ENCODE results near the gene TMEM259.

TMEM259 gene

DNA sequence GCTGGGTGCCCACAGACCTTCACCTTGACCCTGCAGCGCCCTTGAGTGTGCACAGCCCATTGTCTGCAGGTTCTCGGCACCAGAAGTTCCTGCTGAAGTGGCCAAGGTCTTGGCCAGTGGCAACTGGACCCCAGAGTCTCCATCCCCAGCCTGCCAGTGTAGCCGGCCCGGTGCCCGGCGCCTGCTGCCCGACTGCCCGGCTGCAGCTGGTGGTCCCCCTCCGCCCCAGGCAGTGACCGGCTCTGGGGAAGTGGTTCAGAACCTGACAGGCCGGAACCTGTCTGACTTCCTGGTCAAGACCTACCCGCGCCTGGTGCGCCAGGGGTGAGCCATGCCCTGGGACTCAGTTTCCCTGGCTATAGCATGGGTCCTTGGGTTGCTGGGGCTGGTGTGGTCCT lies 34.1 kb upstream of the TMEM259 start:
- no peak for DNase-seq

DNA sequence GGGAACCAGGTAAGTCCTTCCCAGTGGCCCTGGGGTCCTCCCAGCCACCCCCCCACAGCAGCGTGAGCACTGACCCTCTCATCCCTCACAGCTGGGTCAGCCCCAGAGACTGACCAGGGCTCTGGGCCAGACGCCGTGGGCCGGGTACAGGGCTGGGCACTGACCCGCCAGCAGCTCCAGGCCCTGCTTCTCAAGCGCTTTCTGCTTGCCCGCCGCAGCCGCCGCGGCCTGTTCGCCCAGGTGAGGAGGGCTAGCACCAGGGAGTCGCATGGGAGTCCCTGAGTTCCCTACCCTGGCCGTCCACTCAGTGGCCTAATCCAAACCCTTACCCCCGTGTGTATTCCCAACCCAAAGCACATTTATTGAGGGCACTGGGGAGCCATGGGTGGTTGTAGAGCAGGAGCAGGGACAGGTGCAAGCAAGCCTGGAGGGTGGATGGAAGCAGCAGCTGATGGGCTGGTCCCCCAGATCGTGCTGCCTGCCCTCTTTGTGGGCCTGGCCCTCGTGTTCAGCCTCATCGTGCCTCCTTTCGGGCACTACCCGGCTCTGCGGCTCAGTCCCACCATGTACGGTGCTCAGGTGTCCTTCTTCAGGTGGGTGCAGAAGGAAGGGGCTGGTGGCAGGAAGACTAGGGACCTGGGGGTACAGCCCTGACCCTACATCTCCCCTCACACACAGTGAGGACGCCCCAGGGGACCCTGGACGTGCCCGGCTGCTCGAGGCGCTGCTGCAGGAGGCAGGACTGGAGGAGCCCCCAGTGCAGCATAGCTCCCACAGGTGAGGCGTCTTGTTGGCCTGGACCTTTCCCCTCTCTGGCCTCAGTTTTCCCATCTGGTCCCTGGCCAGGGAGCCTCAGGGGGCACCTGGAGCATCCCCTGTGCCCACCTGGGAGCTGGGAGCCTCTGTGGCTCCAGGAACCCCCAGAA lies 33.4 kb upstream of the TMEM259 start:
- DNase-seq = no peak

- no peak for DNase-seq
These were observed 32.5 kb upstream of the TMEM259 start for GRCh38 chr19:1053176-1054101.

DNA sequence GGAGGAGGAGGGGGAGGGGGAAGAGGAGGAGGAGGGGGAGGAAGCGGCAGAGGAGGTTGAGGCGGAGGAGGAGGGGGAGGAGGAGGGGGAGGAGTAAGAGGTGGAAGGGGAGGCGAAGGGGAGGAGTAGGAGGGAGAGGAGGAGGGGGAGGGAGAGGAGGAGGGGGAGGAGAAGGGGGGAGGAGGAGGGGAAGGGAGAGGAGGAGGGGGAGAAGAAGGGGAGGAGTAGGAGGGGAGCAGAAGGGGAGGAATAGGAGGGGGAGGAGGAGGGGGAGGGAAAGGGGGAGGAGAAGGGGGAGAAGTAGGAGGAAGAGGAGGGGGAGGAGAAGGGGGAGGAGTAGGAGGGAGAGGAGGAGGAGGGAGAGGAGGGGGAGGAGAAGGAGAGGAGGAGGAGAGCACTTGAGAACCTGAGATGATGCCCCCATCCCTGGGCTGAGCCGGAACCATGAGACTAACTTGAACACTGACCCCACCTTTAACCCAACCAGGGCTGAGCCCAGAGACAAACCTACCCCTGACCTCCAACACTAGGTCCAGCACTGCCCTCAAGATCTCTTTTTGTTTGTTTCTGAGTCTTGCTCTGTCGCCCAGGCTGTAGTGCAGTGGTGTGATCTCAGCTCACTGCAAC lies 31.5 kb upstream of the TMEM259 start:
- no peak for DNase-seq

- no peak for DNase-seq
These were observed 30.9 kb upstream of the TMEM259 start for GRCh38 chr19:1051791-1052190.

- DNase-seq = no peak
These were observed 30.3 kb upstream of the TMEM259 start for GRCh38 chr19:1050989-1051788.

DNA sequence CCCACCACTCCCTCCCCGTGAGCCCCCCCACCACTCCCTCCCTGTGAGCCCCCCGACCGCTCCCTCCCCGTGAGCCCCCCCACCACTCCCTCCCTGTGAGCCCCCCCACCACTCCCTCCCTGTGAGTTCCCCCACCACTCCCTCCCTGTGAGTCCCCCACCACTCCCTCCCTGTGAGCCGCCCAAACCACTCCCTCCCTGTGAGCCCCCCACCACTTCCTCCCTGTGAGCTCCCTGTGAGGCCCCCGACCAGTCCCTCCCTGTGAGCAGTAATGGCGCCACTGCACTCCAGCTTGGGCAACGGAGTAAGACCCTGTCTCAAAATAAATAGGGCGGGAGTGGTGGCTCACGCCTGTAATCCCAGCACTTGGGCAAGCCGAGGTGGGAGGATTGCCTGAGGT lies 28.9 kb upstream of the TMEM259 start:
- no peak for DNase-seq

DNA sequence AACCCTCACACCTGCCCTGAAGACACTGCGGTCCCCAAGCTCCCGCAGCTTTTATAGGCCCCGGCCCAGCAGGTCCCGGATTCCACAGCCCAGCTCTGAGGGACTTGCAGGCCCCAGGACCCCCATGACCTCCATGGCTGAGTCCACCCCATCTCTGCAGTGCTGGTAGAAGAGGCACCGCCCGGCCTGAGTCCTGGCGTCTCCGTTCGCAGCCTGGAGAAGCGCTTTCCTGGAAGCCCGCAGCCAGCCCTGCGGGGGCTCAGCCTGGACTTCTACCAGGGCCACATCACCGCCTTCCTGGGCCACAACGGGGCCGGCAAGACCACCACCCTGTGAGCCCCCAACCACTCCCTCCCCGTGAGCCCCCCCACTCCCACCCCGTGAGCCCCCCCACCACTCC lies 28.2 kb upstream of the TMEM259 start:
- no peak for DNase-seq

- no peak for DNase-seq
These were observed 26.8 kb upstream of the TMEM259 start for GRCh38 chr19:1047696-1048147.

DNA sequence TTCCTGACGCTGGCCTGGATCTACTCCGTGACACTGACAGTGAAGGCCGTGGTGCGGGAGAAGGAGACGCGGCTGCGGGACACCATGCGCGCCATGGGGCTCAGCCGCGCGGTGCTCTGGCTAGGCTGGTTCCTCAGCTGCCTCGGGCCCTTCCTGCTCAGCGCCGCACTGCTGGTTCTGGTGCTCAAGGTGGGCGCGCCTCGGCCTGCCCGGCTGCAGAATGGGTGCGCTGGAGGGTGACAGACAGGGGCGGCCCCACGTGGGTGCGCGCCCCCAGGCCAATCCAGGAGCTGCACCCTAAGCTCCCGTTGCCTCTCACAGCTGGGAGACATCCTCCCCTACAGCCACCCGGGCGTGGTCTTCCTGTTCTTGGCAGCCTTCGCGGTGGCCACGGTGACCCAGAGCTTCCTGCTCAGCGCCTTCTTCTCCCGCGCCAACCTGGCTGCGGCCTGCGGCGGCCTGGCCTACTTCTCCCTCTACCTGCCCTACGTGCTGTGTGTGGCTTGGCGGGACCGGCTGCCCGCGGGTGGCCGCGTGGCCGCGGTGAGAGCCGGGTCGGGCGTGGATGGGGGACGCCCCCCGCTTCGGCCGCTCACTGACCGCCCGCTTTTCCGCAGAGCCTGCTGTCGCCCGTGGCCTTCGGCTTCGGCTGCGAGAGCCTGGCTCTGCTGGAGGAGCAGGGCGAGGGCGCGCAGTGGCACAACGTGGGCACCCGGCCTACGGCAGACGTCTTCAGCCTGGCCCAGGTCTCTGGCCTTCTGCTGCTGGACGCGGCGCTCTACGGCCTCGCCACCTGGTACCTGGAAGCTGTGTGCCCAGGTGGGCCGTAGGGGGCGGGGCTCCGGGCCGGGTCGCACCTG lies 26.1 kb upstream of the TMEM259 start:
- no peak for DNase-seq

GRCh38 chr19:1046117-1046626 lies 25.2 kb upstream of the TMEM259 start:
- DNase-seq = no peak

GRCh38 chr19:1045247-1045603 lies 24.3 kb upstream of the TMEM259 start:
- DNase-seq = peak; percentile 56

- DNase-seq = no peak
These were observed 22.0 kb upstream of the TMEM259 start for GRCh38 chr19:1042689-1043511.

DNA sequence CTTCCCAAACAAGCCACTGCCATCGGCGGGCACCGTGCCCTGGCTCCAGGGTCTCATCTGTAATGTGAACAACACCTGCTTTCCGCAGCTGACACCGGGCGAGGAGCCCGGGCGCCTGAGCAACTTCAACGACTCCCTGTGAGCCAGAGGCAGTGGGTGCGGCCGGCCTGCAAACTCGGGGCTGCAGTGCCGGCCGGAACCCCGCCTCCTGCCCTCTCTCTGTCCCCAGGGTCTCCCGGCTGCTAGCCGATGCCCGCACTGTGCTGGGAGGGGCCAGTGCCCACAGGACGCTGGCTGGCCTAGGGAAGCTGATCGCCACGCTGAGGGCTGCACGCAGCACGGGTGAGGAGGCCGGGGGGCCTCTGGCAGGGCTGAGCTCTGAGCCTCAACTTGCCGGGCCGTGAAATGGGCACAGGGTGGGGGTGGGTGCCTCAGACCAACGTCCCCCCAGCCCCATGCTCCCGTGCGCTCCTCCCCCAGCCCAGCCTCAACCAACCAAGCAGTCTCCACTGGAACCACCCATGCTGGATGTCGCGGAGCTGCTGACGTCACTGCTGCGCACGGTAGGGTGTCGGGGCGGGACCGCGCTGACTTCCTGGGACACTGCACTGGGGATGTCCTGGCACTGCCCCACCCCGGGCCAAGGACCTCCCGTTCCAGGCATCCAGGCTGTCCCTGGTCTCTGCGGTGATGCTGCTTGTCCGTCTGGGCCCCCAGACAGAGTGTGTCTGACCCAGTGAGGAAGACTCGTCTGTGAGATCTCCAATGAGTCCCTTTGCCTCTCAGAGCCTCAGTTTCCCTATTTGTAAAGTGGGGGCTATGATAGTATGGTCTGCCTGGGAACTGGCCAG lies 21.1 kb upstream of the TMEM259 start:
- peak; percentile 74 for DNase-seq

DNA sequence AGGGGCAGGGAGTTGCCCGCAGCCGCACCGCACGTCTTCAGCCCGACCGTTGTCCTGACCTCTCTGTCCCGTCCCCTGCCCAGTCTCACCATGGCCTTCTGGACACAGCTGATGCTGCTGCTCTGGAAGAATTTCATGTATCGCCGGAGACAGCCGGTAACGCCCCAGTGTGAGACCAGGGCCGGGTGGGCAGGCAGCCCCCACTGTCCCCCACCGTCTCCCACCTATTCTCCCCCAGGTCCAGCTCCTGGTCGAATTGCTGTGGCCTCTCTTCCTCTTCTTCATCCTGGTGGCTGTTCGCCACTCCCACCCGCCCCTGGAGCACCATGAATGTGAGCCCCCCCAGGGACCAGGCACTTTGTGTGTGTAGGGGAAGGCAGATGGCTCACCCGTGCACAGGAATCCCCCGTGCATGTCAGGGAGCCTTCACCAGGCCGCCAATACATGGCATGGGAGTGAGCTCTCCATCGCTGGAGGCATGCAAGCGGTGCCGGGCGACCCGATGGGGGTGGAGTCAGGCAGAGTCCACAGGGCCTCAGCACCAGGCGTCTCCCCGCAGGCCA lies 20.4 kb upstream of the TMEM259 start:
- no peak for DNase-seq

DNA sequence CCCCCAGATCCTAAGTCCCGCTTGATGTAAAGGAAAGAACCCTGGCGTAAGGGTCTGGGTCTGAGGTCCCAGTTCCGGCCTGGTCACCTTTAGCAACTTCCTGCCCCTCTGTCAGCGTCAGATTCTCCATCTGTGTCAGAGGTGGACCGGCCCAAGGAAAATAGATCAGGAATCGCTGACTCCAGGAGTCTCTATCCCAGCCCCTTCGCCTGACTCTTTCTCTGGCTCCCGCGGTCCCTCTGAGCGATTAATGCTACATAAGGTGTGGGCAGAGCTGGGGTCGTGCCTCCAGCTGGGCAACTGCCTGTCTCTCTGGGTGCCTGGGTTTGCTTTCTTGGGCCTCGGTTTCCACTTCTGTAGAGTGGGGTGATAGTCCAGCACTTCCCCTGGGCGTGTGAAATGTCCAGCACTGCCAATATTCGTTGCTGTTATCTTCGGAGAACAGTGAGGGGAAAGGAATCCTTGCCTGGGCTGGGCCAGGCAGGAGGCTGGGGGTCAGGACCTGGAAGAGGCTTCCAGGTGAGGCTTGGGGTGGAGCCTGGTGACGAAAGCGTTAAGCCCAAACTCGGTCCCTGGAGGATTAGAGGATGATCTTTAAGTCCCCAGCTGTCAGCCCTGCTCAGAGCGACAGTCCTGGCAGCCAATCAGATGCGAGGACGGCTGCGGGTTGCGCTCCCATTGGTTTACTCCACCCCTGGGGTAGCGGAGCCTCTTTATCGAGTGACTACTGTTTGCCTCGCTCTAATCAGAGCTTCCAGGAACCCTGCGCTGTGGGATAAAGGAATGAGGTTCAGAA lies 19.8 kb upstream of the TMEM259 start:
- peak; percentile 93 for DNase-seq

- peak; percentile 99 for DNase-seq
These were observed 18.9 kb upstream of the TMEM259 start, which contains the start of gene ABCA7 for GRCh38 chr19:1039646-1040475. Gene ABCA7 (plus strand): TSS chr19:1040107. CDS start chr19:1041362, 1,255 bp downstream.
